ENCODE data around the gene PSPH.
"Not testable (repeated sequence)": the region's sequence is repeated elsewhere in the genome, so short reads cannot be mapped to it uniquely, and the experiment has no call there.

The PSPH gene

GRCh38 chr7:56062382-56062781 is 11.1 kb upstream of the PSPH start:
- DNase-seq (ENCODE audit: low read depth): no peak

- no peak for DNase-seq (ENCODE audit: low read depth)
These were observed 2.7 kb upstream of the PSPH start for GRCh38 chr7:56053993-56054392.

GRCh38 chr7:56053379-56053778 is 2.1 kb upstream of the PSPH start:
- DNase-seq (ENCODE audit: low read depth): no peak

- no peak for DNase-seq (ENCODE audit: low read depth)
These were observed 248 bp downstream of the PSPH start for GRCh38 chr7:56051053-56051338.

- not testable (repeated sequence) for DNase-seq (ENCODE audit: low read depth)
These were observed 2.5 kb downstream of the PSPH start for GRCh38 chr7:56048763-56049162.

- DNase-seq (ENCODE audit: low read depth): no peak
These were observed 3.0 kb downstream of the PSPH start for GRCh38 chr7:56048245-56048644.

- DNase-seq (ENCODE audit: low read depth): not testable (repeated sequence)
These were observed 3.7 kb downstream of the PSPH start for GRCh38 chr7:56047446-56048116.

- DNase-seq (ENCODE audit: low read depth): no peak
These were observed 4.4 kb downstream of the PSPH start for GRCh38 chr7:56046721-56047445.

- not testable (repeated sequence) for DNase-seq (ENCODE audit: low read depth)
These were observed 5.5 kb downstream of the PSPH start for GRCh38 chr7:56045758-56046157.

GRCh38 chr7:56040730-56041129 is 10.5 kb downstream of the PSPH start:
- DNase-seq (ENCODE audit: low read depth): no peak

GRCh38 chr7:56033671-56034432 is 17.4 kb downstream of the PSPH start:
- peak; percentile 57 for DNase-seq (ENCODE audit: low read depth)

- DNase-seq (ENCODE audit: low read depth): not testable (repeated sequence)
These were observed 18.7 kb downstream of the PSPH start for GRCh38 chr7:56032578-56032977.

GRCh38 chr7:56031556-56031955 is 19.7 kb downstream of the PSPH start:
- DNase-seq (ENCODE audit: low read depth): not testable (repeated sequence)

GRCh38 chr7:56030340-56030739 is 20.9 kb downstream of the PSPH start:
- no peak for DNase-seq (ENCODE audit: low read depth)

GRCh38 chr7:56028942-56029630 is 22.2 kb downstream of the PSPH start:
- DNase-seq (ENCODE audit: low read depth): no peak

- DNase-seq (ENCODE audit: low read depth): no peak
These were observed 24.7 kb downstream of the PSPH start for GRCh38 chr7:56026538-56026937.

- DNase-seq (ENCODE audit: low read depth): no peak
These were observed 27.7 kb downstream of the PSPH start for GRCh38 chr7:56023500-56023899.

- no peak for DNase-seq (ENCODE audit: low read depth)
These were observed 31.7 kb downstream of the PSPH start for GRCh38 chr7:56019501-56019900.

GRCh38 chr7:56017015-56017414 is 34.2 kb downstream of the PSPH start:
- not testable (repeated sequence) for DNase-seq (ENCODE audit: low read depth)

- DNase-seq (ENCODE audit: low read depth): no peak
These were observed 41.5 kb downstream of the PSPH start for GRCh38 chr7:56009695-56010094.

- no peak for DNase-seq (ENCODE audit: low read depth)
These were observed 43.4 kb downstream of the PSPH start for GRCh38 chr7:56007891-56008290.

- no peak for DNase-seq (ENCODE audit: low read depth)
These were observed 44.0 kb downstream of the PSPH start for GRCh38 chr7:56007167-56007652.

Measured in stimulated activated CD8-positive, alpha-beta memory T cell treated with anti-CD3 and anti-CD28 coated beads, Interleukin-12 subunit alpha, Interleukin-12 subunit beta, amount 100 ng/mL, for 4 hours (primary cell).